CD4-positive, CD25-positive, alpha-beta regulatory T cell (primary cell): Measurements from ENCODE around the gene SEMA4A. TPM values are rescaled to one million over a fixed set of nuclear protein-coding genes. Genes with fewer than 3 reads are reported as not detected.

Experiments used
- ATAC-seq, 2 donors: fragments of 150-1000 bp; cut with Tn5 transposase; one replicate each; pipeline ENCODE4 v1.10.0; 2021; ENCODE audit warnings: low read depth in 2 of 2, moderate number of reproducible peaks in 2 of 2, moderate library complexity in 1 of 2
- DNase-seq, 3 donors: peaks; one replicate each; pipeline versions ENCODE4 v3.0.0 to v3.0.0-alpha.2; 2012 to 2022; ENCODE audit warnings: mixed read lengths in 1 of 3
- H3K27ac ChIP-seq: one replicate; pipeline ENCODE4 v1.7.0; 2013; ENCODE audit warnings: mild to moderate bottlenecking, low read length; ENCODE audit not compliant: insufficient read depth, poor library complexity, severe bottlenecking
- H3K27me3 ChIP-seq: one replicate; pipeline ENCODE4 v1.7.0; 2013; ENCODE audit warnings: low read length; ENCODE audit not compliant: control insufficient read depth, insufficient read depth
- H3K36me3 ChIP-seq: one replicate; pipeline ENCODE4 v1.7.0; 2013; ENCODE audit warnings: mild to moderate bottlenecking, low read length, moderate library complexity; ENCODE audit not compliant: control insufficient read depth, insufficient read depth
- H3K4me1 ChIP-seq: 2 replicates; pipeline ENCODE4 v1.7.0; 2013; ENCODE audit warnings: mild to moderate bottlenecking, low read length; ENCODE audit not compliant: insufficient read depth, control insufficient read depth, poor library complexity, severe bottlenecking
- H3K4me3 ChIP-seq: one replicate; pipeline ENCODE4 v1.7.0; 2013; ENCODE audit warnings: low read depth, mild to moderate bottlenecking, low read length, moderate library complexity
- H3K9me3 ChIP-seq, 2 experiments: 1 replicate in 1 of 2; 2 replicates in 1 of 2; pipeline ENCODE4 v1.7.0; 2013; ENCODE audit warnings: low read length in 2 of 2, mild to moderate bottlenecking in 1 of 2, moderate library complexity in 1 of 2; ENCODE audit not compliant: control insufficient read depth in 2 of 2
- H3K27ac Mint-ChIP-seq, 3 donors: one replicate each; pipeline ENCODE4 v1.8.0; 2020 to 2022; ENCODE audit warnings: mild to moderate bottlenecking in 3 of 3, mixed read lengths in 3 of 3, moderate library complexity in 2 of 3
- H3K27me3 Mint-ChIP-seq: one replicate; pipeline ENCODE4 v1.8.0; 2022; ENCODE audit warnings: mild to moderate bottlenecking, mixed read lengths
- H3K36me3 Mint-ChIP-seq: one replicate; pipeline ENCODE4 v1.8.0; 2020; ENCODE audit warnings: mixed read lengths
- H3K4me1 Mint-ChIP-seq, 4 donors: one replicate each; pipeline ENCODE4 v1.8.0; 2020 to 2022; ENCODE audit warnings: mixed read lengths in 4 of 4, mild to moderate bottlenecking in 1 of 4
- H3K4me3 Mint-ChIP-seq, 4 donors: one replicate each; pipeline ENCODE4 v1.8.0; 2020 to 2022; ENCODE audit warnings: mild to moderate bottlenecking in 4 of 4, mixed read lengths in 4 of 4, moderate library complexity in 3 of 4
- H3K9me3 Mint-ChIP-seq, 7 donors: one replicate each; pipeline ENCODE4 v1.8.0; 2020 to 2022; ENCODE audit warnings: mixed read lengths in 7 of 7, mild to moderate bottlenecking in 3 of 7, moderate library complexity in 2 of 7
- polyA plus RNA-seq, 4 donors: library from polyadenylated mRNA; unstranded; fragments of 300-500 nt; fragmentation: Illumina TruSeq; gene quantifications; one replicate each; pipeline ENCODE4 v1.2.3, GENCODE V29; 2021
- total RNA-seq: library from RNA; stranded (reverse); gene quantifications from one replicate; pipeline ENCODE4 v1.2.3, GENCODE V29; 2022

SEMA4A gene
- total and polyA plus RNA-seq, 5 donors from 2014 or later = 0.89 to 41.2 (median 2.0) TPM

DNA sequence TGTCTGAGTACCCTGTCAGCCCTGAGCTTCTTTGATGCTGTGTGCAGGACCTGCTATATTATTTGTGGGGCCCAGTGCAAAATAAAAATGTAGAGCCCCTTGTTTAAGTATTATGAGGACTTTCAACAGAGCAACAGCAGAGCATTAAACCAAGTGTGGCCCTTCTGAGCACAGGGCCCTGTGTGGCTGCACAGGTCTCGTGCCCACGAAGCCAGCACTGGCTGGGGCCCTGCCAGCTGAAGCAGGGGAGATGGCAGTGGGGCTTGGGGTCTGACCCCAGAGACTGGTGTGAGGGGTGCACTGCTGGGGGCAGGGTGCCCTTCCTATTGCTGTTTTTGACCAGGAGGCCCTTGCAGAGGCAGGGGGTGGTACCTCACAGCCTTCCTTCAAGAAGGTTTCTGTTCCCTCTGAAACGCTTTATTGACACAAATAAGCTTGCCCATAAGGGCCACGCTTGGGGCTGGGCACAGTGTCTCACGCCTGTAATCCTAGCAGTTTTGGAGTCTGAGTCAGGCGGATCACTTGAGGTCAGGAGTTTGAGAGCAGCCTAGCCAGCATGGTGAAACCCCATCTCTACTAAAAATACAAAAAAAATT lies 2.2 kb upstream of the SEMA4A start:
- Mint-ChIP-seq H3K27ac (peak overlapping the region in 1 of 3 donors; percentile 51), H3K4me1 (peaks cover under 1 to 13% (median 6%) of the 10 kb centered on the region in 4 donors), H3K4me3 (no peak overlapping the region), H3K9me3 (peaks cover 0 to 1% (median 0%) of the 10 kb centered on the region in 7 donors), H3K27me3 (no peaks in the 10 kb centered on the region), H3K36me3 (no peaks in the 10 kb centered on the region)
- Histone ChIP-seq H3K4me3 (no peak overlapping the region), H3K4me1 (peaks cover 6% of the 10 kb centered on the region), H3K27ac (no peak overlapping the region), H3K27me3 (no peaks in the 10 kb centered on the region), H3K9me3 (no peaks in the 10 kb centered on the region), H3K36me3 (no peaks in the 10 kb centered on the region)
- no peak for ATAC-seq
- no peak for DNase-seq

DNA sequence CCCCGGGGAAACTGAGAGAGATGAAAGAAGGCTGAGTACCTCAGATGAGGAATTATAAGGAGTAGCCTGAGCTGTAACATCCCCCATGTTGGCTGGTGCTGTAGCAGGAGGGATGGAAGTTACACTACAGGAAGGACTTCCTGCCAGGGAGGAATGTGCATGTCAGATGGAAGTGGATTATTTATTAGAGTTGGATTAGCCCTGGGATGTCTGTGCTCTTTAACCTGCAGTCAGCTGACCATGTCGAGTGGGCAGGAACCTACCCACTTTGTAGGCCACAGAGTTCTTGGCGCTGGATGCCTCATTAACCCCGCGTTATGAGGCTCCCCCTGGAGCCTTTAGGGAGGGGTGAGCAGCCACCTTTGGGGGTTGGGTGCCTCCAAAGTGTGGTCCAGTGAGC lies 757 bp upstream of the SEMA4A start:
- Histone ChIP-seq H3K4me3 (no peak overlapping the region), H3K9me3 (no peaks in the 10 kb centered on the region), H3K27me3 (no peaks in the 10 kb centered on the region), H3K36me3 (no peaks in the 10 kb centered on the region), H3K27ac (no peak overlapping the region), H3K4me1 (no peaks in the 10 kb centered on the region)
- Mint-ChIP-seq H3K4me3 (no peak overlapping the region), H3K4me1 (peaks cover 0 to 9% (median 3%) of the 10 kb centered on the region in 4 donors), H3K27ac (peak overlapping the region in 1 of 3 donors; percentile 23), H3K9me3 (no peaks in the 10 kb centered on the region), H3K36me3 (no peaks in the 10 kb centered on the region), H3K27me3 (no peaks in the 10 kb centered on the region)
- DNase-seq = no peak
- ATAC-seq = no peak

DNA sequence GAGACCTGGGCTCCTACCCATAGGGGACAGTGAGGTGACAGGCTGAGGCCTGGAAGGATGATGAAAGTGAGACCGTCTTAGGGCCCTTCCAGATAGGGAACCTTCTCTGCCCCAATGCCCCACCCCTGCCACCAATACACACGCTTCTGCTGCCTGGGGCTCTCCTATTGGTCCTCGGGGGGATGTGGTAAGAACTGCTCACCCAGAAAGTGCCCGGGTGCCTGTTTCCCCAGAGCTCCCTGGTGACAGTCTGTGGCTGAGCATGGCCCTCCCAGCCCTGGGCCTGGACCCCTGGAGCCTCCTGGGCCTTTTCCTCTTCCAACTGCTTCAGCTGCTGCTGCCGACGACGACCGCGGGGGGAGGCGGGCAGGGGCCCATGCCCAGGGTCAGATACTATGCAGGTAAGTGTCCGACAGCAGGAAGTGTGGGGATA lies 948 bp downstream of the SEMA4A start:
- peaks cover 0 to 6% (median 4%) of the 10 kb centered on the region in 4 donors for H3K4me1 Mint-ChIP-seq
- no peak overlapping the region for H3K27ac ChIP-seq
- ATAC-seq (peak; percentile 58 to 61), DNase-seq (peak in 1 of 3 donors; percentile 52)
- H3K9me3 ChIP-seq = no peaks in the 10 kb centered on the region
- no peaks in the 10 kb centered on the region for H3K36me3 ChIP-seq
- no peak overlapping the region for H3K4me3 ChIP-seq
- peak overlapping the region in 2 of 3 donors; percentile 12 to 79 for H3K27ac Mint-ChIP-seq
- H3K9me3 Mint-ChIP-seq = no peaks in the 10 kb centered on the region
- no peaks in the 10 kb centered on the region for H3K27me3 ChIP-seq
- H3K4me1 ChIP-seq = no peaks in the 10 kb centered on the region
- H3K27me3 Mint-ChIP-seq = no peaks in the 10 kb centered on the region
- no peaks in the 10 kb centered on the region for H3K36me3 Mint-ChIP-seq
- peak overlapping the region in 1 of 4 donors; percentile 33 for H3K4me3 Mint-ChIP-seq

DNA sequence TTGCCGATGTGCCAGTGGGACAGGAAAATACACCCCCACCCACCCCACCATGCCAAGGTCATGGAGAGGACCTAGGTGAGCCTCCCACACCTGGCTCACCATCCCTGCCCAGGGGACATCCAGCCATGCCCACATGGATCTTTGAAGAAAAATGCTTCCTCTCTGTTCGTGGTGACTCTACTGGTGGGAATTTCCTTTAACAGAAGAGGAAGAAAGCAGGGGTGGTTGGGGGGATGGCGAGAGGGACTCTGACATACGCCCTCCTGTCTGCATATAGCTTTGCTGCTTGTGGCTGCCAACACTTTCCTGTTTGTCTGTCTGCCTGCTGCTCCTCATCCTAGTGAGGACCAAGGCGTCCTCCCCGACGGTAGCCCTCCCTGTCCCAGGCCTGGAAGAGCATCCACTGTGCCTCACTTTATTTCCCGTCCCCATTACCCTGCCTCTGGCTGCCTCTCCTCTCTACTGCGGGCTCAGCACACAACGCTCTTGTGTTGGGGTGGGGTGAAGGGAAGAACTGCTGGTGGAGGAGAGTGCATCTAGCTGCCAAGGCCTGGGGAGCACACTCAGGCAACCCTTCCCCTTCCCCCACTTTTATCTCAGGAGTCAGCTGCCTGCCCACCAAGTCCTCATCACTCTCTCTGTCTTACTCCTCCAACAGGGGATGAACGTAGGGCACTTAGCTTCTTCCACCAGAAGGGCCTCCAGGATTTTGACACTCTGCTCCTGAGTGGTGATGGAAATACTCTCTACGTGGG lies 2.5 kb downstream of the SEMA4A start:
- ATAC-seq = no peak
- DNase-seq = no peak
- H3K4me1 Mint-ChIP-seq = peaks cover 0 to 17% (median 12%) of the 10 kb centered on the region in 4 donors

DNA sequence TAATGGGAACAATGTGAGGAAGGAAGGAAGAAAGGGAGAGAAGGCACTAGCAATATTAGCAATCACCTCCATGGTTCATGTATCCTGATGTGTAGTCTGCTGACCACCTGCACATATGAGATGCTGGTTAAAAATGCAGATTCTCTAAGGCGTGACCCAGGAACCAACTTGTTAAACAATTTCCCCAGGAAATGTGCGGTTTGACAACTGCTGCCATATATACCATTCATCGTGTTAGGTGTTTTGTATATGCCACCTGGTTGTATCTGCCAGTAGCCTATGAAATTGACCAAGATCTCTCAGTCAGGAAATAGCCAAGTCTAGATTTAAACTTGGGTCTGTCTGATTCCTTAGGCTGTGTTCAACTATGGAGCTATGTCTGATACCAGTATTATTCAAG lies 4.1 kb downstream of the SEMA4A start:
- H3K4me3 ChIP-seq = no peak overlapping the region
- H3K9me3 Mint-ChIP-seq = no peaks in the 10 kb centered on the region
- no peaks in the 10 kb centered on the region for H3K9me3 ChIP-seq
- H3K27me3 Mint-ChIP-seq = peaks cover 4% of the 10 kb centered on the region
- no peaks in the 10 kb centered on the region for H3K36me3 ChIP-seq
- no peaks in the 10 kb centered on the region for H3K27me3 ChIP-seq
- no peak overlapping the region for H3K27ac ChIP-seq
- peak overlapping the region in 1 of 4 donors; percentile 31 for H3K4me3 Mint-ChIP-seq
- H3K36me3 Mint-ChIP-seq = no peaks in the 10 kb centered on the region
- peak overlapping the region in 2 of 3 donors; percentile 49 to 71 for H3K27ac Mint-ChIP-seq
- ATAC-seq (no peak), DNase-seq (no peak)
- H3K4me1 ChIP-seq = peaks cover 5% of the 10 kb centered on the region
- H3K4me1 Mint-ChIP-seq = peaks cover 4 to 21% (median 13%) of the 10 kb centered on the region in 4 donors

More for the DNA sequence above, 2.5 kb downstream of the SEMA4A start:
- H3K36me3 Mint-ChIP-seq = no peaks in the 10 kb centered on the region
- Histone ChIP-seq H3K27ac (no peak overlapping the region), H3K27me3 (no peaks in the 10 kb centered on the region), H3K36me3 (no peaks in the 10 kb centered on the region), H3K4me3 (no peak overlapping the region), H3K4me1 (no peaks in the 10 kb centered on the region), H3K9me3 (no peaks in the 10 kb centered on the region)
- H3K27ac Mint-ChIP-seq = peak overlapping the region in 2 of 3 donors; percentile 51 to 71
- H3K27me3 Mint-ChIP-seq = peaks cover 4% of the 10 kb centered on the region
- peak overlapping the region in 1 of 4 donors; percentile 29 for H3K4me3 Mint-ChIP-seq
- H3K9me3 Mint-ChIP-seq = no peaks in the 10 kb centered on the region

DNA sequence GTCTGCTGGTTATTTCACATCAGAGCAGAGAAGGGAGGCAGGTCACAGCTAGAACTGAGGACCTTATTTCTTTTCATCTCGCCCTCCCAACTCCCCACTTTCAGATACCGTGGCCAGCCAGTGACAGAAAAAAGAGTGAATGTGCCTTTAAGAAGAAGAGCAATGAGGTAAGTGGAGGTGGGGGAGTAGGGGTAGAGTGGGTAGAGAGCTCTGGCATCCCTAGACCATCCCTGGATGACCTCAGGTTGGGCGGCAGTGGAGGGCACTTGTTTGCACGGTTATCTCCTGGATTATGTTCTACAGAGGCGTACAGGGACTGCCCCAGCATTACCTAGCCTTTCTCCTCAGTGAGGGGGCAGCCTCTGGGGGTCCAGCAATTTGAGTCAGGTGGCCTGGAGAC lies 4.6 kb downstream of the SEMA4A start:
- DNase-seq = no peak
- H3K27me3 ChIP-seq = no peaks in the 10 kb centered on the region
- no peak for ATAC-seq
- H3K27ac ChIP-seq = no peak overlapping the region
- H3K4me3 ChIP-seq = no peak overlapping the region
- Mint-ChIP-seq H3K9me3 (no peaks in the 10 kb centered on the region), H3K4me1 (peaks cover 4 to 21% (median 13%) of the 10 kb centered on the region in 4 donors), H3K4me3 (peak overlapping the region in 1 of 4 donors; percentile 31), H3K27ac (peak overlapping the region in 1 of 3 donors; percentile 40), H3K36me3 (no peaks in the 10 kb centered on the region), H3K27me3 (peaks cover 4% of the 10 kb centered on the region)
- no peaks in the 10 kb centered on the region for H3K36me3 ChIP-seq
- no peaks in the 10 kb centered on the region for H3K9me3 ChIP-seq
- H3K4me1 ChIP-seq = peaks cover 5% of the 10 kb centered on the region

DNA sequence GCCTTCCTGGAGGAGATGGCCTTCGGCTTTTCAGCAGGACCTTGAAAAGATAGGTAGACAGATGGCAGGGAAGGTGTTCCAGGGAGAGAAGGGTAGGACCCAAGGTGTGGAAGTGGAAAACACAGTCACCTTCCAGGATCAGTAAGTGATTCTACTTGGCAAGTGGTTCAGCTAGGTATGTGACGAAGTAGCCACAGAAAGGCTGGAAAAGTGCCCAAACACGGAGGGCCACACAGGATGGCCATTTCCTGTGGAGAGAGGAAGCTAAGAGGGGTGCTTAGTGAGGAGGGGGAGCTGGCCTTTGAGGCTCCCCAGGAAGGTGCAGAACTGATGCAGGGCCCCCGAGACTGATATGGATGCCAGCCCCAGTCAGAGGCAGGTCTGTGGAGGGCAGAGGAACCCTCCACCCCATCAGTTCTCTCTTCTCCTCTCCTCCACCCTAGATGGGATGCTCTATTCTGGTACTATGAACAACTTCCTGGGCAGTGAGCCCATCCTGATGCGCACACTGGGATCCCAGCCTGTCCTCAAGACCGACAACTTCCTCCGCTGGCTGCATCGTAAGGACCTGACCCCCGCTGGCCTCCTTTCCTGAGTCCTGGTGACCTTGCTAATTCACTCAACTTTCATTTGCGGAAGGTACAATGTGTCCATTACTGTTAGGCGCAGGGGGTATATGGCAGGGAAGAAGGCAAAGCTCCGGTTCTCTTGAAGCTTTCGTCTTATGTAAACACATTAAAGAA lies 6.8 kb downstream of the SEMA4A start:
- Histone ChIP-seq H3K27ac (no peak overlapping the region), H3K4me3 (peak overlapping the region; percentile 21), H3K27me3 (no peaks in the 10 kb centered on the region), H3K4me1 (peaks cover 5% of the 10 kb centered on the region), H3K9me3 (no peaks in the 10 kb centered on the region), H3K36me3 (no peaks in the 10 kb centered on the region)
- Mint-ChIP-seq H3K27me3 (peaks cover 4% of the 10 kb centered on the region), H3K36me3 (no peaks in the 10 kb centered on the region), H3K9me3 (no peaks in the 10 kb centered on the region), H3K27ac (peak overlapping the region in 2 of 3 donors; percentile 31 to 64), H3K4me3 (peak overlapping the region; percentile 55 to 93 (median 81)), H3K4me1 (peaks cover 4 to 21% (median 14%) of the 10 kb centered on the region in 4 donors)
- no peak for DNase-seq
- ATAC-seq = no peak
